GM13977 (cell line): ENCODE measurements around the gene CDC25B.
A peak's percentile ranks its signal among the peaks of the same experiment; 100 is the strongest.

Experiments used
- DNase-seq: peaks from one replicate; pipeline ENCODE4 v3.0.0; 2012; ENCODE audit warnings: low spot score
- CTCF ChIP-seq: IDR thresholded peaks from 2 replicates; pipeline ENCODE4 v1.5.1; 2012; ENCODE audit warnings: mild to moderate bottlenecking, control low read depth; ENCODE audit not compliant: insufficient read depth; ENCODE audit errors: extremely low read depth, missing control alignments
- in situ Hi-C: fragments of 300-500 bp; cut with MboI; formaldehyde crosslinking; loops from one replicate; pipeline ENCODE4 v1.12.0; 2022; ENCODE audit warnings: low sequenced_read_pairs, low pct_unique_long_range_greater_than_20kb, mixed read lengths, inconsistent platforms; ENCODE audit not compliant: unreplicated experiment

CDC25B gene

GRCh38 chr20:3846378-3846739 is 50.2 kb downstream of the CDC25B start:
- DNase-seq = no peak
- no peak for TF ChIP-seq CTCF
- in situ Hi-C loops = no loop called here

- in situ Hi-C loops = no loop called here
- DNase-seq = peak; percentile 96
- peak; percentile 18 for TF ChIP-seq CTCF
Observed at GRCh38 chr20:3846740-3847428, 50.8 kb downstream of the CDC25B start, which contains the start of gene MAVS. MAVS (plus strand) TSS chr20:3846834; CDS start chr20:3854625, 7,791 bp downstream.

GRCh38 chr20:3847429-3847940 is 51.4 kb downstream of the CDC25B start:
- DNase-seq = peak; percentile 22
- in situ Hi-C loops = no loop called here
- no peak for TF ChIP-seq CTCF

GRCh38 chr20:3848565-3848964 is 52.5 kb downstream of the CDC25B start:
- TF ChIP-seq CTCF = no peak

GRCh38 chr20:3854462-3854871 is 58.4 kb downstream of the CDC25B start:
- in situ Hi-C loops = no loop called here
- no peak for DNase-seq
- no peak for TF ChIP-seq CTCF

More at GRCh38 chr20:3848565-3848964, 52.5 kb downstream of the CDC25B start:
- in situ Hi-C loops = no loop called here
- DNase-seq = peak; percentile 15
